Panc1 (cell line): ENCODE measurements around the gene PNPO.

Source experiments
- POLR2AphosphoS5 ChIP-seq: IDR thresholded peaks from 2 replicates; pipeline ENCODE4 v1.6.1; 2012; ENCODE audit warnings: mild to moderate bottlenecking, low read depth, low read length, moderate library complexity
- TF ChIP-seq, protein P1 (sequence below), 2 experiments: IDR thresholded peaks; 2 replicates each; pipeline ENCODE4 v1.6.1; 2011 to 2012; ENCODE audit warnings: low read depth in 2 of 2, control low read depth in 1 of 2, low read length in 1 of 2, mild to moderate bottlenecking in 1 of 2, moderate library complexity in 1 of 2; ENCODE audit not compliant: insufficient read depth in 1 of 2
- TF ChIP-seq, protein P2 (sequence below): fragments of 450-650 bp; IDR thresholded peaks from 2 replicates; pipeline ENCODE4 v1.5.1; 2017; ENCODE audit warnings: mild to moderate bottlenecking

DNA sequence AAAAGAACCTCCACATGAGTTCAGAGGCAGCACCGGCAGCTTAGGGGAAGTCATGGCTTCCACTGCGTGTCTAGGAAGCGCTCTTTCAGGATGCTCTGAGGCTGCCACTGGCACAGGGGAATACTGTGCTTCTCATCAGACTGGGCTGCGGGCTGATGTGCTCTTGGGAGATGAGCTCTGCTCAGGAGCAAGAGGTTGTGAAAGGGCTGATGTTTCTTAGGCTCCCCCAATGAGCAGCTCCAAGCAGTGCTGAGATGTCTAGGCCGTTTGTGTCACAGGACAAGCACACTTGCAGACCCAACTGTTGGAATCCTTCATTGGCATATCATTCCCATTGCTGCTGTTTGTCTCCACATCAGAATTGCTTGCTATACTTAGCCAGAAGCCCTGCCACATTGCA lies 41.7 kb upstream of the PNPO start:
- TF ChIP-seq, protein P1, sequence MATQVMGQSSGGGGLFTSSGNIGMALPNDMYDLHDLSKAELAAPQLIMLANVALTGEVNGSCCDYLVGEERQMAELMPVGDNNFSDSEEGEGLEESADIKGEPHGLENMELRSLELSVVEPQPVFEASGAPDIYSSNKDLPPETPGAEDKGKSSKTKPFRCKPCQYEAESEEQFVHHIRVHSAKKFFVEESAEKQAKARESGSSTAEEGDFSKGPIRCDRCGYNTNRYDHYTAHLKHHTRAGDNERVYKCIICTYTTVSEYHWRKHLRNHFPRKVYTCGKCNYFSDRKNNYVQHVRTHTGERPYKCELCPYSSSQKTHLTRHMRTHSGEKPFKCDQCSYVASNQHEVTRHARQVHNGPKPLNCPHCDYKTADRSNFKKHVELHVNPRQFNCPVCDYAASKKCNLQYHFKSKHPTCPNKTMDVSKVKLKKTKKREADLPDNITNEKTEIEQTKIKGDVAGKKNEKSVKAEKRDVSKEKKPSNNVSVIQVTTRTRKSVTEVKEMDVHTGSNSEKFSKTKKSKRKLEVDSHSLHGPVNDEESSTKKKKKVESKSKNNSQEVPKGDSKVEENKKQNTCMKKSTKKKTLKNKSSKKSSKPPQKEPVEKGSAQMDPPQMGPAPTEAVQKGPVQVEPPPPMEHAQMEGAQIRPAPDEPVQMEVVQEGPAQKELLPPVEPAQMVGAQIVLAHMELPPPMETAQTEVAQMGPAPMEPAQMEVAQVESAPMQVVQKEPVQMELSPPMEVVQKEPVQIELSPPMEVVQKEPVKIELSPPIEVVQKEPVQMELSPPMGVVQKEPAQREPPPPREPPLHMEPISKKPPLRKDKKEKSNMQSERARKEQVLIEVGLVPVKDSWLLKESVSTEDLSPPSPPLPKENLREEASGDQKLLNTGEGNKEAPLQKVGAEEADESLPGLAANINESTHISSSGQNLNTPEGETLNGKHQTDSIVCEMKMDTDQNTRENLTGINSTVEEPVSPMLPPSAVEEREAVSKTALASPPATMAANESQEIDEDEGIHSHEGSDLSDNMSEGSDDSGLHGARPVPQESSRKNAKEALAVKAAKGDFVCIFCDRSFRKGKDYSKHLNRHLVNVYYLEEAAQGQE (IDR thresholded peaks at IDR 0.05; ENCODE audit: insufficient read depth in 1 of 2, low read depth in 2 of 2, low read length in 1 of 2) = no peak
- TF ChIP-seq, protein P2, sequence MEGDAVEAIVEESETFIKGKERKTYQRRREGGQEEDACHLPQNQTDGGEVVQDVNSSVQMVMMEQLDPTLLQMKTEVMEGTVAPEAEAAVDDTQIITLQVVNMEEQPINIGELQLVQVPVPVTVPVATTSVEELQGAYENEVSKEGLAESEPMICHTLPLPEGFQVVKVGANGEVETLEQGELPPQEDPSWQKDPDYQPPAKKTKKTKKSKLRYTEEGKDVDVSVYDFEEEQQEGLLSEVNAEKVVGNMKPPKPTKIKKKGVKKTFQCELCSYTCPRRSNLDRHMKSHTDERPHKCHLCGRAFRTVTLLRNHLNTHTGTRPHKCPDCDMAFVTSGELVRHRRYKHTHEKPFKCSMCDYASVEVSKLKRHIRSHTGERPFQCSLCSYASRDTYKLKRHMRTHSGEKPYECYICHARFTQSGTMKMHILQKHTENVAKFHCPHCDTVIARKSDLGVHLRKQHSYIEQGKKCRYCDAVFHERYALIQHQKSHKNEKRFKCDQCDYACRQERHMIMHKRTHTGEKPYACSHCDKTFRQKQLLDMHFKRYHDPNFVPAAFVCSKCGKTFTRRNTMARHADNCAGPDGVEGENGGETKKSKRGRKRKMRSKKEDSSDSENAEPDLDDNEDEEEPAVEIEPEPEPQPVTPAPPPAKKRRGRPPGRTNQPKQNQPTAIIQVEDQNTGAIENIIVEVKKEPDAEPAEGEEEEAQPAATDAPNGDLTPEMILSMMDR = no peak
- TF ChIP-seq POLR2AphosphoS5 = no peak
